Activated T-helper 9 cell treated with anti-CD3 and anti-CD28 coated beads, Interleukin-2, amount 50 U/mL, for 16 hours (primary cell): Measurements from ENCODE around the gene HS6ST1.

Source experiments
- DNase-seq: peaks from one replicate; pipeline ENCODE4 v3.0.0-alpha.2; 2020; ENCODE audit warnings: low read depth

HS6ST1 gene

GRCh38 chr2:128348701-128349100, 30.0 kb upstream of the HS6ST1 start:
- DNase-seq, result no peak

GRCh38 chr2:128347701-128348539, 29.3 kb upstream of the HS6ST1 start:
- no peak for DNase-seq

GRCh38 chr2:128347171-128347558, 28.5 kb upstream of the HS6ST1 start:
- DNase-seq, result no peak

DNA sequence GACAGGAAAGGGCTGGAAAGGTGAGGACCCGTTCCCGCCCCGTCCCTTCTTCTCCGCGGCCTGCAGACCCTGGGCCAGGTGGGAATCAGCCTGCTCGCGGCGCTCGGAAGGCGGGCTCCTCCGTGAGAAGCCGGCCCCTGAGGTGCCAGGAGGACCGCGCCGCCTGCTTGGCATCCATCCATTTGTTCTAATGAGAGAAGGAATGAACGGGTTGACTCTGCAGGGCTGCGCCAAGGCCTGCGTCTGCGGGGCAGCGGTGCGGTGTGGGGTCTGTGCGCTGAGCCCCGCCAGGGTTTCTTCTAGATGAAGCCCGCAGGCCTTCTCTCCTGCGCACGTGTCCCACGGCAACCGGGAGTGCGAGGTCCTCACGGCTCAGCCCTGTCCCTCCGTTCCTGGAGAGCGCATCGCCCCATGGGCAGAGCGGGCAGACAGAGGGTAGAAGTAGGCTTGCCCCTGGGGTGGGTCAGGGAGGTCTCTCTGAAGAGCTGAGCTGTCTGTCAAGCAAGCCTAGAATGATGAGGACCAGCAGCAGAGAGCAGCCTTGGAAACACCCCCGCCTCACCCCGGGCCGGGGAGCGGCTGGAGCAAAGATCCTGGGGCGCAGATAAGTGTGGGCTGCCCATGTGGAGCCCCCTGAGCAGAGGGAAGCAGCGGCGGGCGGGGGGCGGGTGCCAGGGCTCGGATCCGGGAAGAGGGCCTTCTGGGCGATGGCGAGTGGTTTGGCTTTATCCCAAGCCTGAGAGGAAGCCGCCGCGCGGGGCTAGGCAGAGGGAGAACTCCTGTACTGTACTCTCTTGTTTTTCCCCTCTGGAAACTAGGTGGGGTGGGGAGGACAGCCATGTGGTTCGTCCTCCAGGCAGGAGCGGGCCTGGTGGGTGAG, 27.9 kb upstream of the HS6ST1 start:
- DNase-seq, result no peak

GRCh38 chr2:128345436-128346165, 26.9 kb upstream of the HS6ST1 start:
- DNase-seq, result no peak

DNA sequence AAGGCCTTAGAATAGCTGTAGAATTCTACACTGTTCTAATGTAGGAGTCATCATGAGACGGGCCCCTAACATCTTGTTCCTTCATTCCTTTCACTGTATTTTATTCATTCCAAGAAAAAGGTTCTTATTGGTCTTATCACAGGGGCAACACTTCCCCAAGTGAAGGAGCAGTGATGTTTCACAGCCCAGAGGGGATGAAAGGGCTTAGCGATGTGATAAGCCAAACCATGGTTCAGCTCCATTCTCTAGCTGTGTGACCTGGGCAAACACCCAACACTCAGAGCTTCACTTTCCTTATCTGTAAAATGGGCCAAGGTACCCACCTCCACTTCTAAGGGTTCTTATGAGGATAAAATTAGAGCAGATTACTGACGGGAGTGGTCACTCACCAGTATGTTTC, 25.4 kb upstream of the HS6ST1 start:
- DNase-seq, result no peak

GRCh38 chr2:128343459-128343858, 24.8 kb upstream of the HS6ST1 start:
- DNase-seq, result no peak

DNA sequence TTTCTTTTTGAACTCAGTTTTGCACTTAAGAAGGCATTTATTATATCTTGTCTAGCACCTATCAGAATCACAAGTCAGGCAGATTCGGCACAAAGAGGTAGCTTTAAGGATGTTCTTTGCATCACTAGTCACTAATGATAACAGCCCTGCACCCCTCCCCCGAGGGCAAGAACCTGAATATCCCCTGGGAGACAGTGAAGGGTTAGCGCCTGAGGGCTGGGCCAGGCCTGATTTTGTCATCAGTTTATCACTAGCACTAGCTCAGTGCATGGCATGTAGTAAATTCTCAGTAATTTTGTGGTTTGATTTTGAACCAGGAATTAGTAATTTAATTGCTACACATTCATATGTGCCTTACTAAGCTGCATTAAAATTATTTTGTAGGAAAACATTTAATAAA, 23.9 kb upstream of the HS6ST1 start:
- DNase-seq, result no peak

DNA sequence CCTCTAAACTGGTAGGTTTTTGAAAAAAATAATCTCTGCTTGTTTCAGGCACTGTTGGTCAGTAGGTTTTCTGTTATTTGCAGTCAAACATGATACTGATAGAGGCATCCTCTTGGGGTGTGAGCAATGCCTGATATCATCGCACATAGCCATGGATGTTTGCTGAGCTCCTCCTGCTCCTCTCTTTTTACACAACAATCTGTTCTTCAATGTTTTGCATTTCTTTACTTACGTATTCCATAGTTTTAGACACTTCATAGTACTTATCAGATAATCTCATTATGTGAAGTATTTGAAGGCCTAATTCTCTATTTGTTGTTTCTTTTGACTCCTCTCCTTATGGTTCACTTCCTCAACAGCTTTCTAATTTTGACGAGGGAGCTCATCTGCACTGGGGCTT, 23.0 kb upstream of the HS6ST1 start:
- no peak for DNase-seq

- DNase-seq, result no peak
These were observed 13.5 kb upstream of the HS6ST1 start for GRCh38 chr2:128332091-128332634.

DNA sequence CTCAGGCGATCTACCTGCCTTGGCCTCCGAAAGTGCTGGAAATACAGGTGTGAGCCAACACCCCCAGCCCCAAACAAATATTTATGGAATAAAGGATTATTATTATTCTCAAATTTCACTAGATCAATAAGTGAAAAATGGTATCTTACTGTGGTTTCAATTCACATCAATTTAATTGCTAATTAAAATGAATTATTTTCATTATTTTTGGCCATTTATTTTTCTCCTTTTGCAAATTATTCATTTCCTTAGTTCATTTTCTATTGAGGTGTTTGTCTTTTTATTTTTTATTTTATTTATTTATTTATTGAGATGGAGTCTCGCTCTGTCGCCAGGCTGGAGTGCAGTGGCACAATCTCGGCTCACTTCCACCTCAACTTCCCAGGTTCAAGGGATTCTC, 11.9 kb upstream of the HS6ST1 start:
- DNase-seq, result no peak

- no peak for DNase-seq
These were observed 10.9 kb upstream of the HS6ST1 start for GRCh38 chr2:128329607-128330006.

GRCh38 chr2:128327180-128327964, 8.7 kb upstream of the HS6ST1 start:
- DNase-seq, result no peak

DNA sequence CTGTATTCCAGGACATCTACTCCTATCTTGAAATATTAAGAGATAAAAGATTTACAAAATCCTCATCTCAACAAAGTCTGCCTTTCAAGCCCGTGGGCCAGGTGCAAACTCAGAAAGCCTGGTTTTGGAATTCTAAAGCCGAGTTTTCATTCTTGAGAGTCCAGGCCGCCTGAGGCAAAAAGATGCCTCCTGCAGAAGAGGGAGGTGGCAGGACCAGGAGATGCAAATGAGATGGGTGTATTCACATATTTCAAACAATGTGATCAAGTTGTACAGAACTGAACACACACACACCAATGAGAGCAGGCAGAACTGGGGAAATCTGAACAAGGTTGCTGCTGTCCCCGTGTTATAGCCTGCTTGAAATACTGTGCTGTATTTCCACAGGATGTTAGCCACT, 7.7 kb upstream of the HS6ST1 start:
- DNase-seq, result no peak

DNA sequence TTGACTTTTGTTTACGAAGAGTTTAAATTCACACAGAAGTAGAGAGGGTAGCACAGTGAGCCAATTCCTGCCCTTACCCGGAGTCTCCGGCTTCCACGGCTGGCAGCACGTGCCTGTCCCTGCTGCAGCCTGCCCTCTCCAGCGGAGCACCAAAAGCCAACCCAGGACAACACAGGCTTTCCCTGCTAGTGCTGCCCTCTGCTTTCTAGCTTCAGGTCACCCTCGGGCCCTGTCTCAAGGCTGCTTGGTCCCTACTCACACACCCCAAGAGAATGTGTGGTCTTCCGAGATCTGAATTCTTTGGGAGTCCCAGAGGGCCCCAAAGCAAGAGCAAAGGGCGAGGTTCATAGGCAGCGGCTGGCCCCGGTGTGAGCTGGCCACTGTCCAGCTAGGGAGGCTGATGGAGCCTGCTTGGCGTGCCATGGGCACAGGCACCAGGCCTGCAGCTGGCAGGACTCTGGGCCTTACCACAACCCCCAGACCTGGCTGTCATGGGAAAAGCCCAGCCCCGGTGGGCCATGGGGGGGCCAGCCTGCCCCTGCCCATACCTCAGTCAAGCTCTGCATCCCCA, 7.0 kb upstream of the HS6ST1 start:
- no peak for DNase-seq

DNA sequence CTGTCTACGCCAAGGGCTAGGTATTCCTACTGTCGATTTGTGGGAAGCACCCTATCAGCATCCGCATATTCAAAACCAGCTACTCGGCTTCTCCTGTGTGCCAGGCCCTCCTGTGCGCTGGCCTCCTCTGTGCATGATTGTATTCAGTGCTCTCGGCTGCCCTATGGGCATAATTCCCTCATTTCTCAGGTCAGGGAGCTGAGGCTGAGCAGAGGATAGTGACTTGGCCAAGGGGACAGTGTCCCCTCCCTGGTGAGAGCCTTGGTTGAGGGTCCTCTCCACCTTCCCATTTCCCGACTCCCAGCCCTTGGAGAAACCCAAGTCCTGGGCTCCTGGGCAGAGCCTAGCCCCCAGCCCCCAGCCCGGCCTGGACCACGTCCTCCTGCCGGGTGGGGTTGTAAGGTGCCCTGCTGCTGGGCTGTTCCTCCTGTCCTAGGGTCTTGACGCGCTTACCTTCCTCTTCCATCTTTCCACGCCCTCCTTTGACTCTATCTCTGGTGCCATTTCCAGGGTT, 6.3 kb upstream of the HS6ST1 start:
- DNase-seq, result no peak

- DNase-seq, result no peak
These were observed 5.6 kb upstream of the HS6ST1 start for GRCh38 chr2:128324008-128324896.

- no peak for DNase-seq
These were observed 4.9 kb upstream of the HS6ST1 start for GRCh38 chr2:128323555-128323931.

- no peak for DNase-seq
These were observed 4.3 kb upstream of the HS6ST1 start for GRCh38 chr2:128322715-128323554.
